Smooth muscle cell (in vitro differentiated cells): Measurements from ENCODE around the gene TCAIM. TPM values are rescaled to one million over a fixed set of nuclear protein-coding genes. Genes with fewer than 3 reads are reported as not detected.
A peak's percentile ranks its signal among the peaks of the same experiment; 100 is the strongest.

Experiments used
- DNase-seq: peaks from one replicate; lab custom pipeline; 2025; ENCODE audit not compliant: unreplicated experiment; lab: John Stamatoyannopoulos, UW
- H2AFZ ChIP-seq: fragments of 200-600 bp; sonication (generic); 2 replicates; pipeline ENCODE4 v1.6.0; 2016; ENCODE audit warnings: antibody characterized with exemption, low read depth, mild to moderate bottlenecking
- H3F3A ChIP-seq: fragments of 200-600 bp; sonication (generic); 2 replicates; pipeline ENCODE4 v1.6.0; 2017; ENCODE audit warnings: antibody characterized with exemption, low read depth
- H3K27ac ChIP-seq: fragments of 200-600 bp; sonication (generic); 2 replicates; pipeline ENCODE4 v1.5.1; 2016; ENCODE audit warnings: low read depth, mild to moderate bottlenecking
- H3K27me3 ChIP-seq: fragments of 200-600 bp; sonication (generic); 2 replicates; pipeline ENCODE4 v1.6.1; 2016; ENCODE audit warnings: low read depth, mild to moderate bottlenecking
- H3K36me3 ChIP-seq: fragments of 200-600 bp; sonication (generic); 2 replicates; pipeline ENCODE4 v1.5.1; 2016; ENCODE audit warnings: low read depth
- H3K4me1 ChIP-seq: fragments of 200-600 bp; sonication (generic); 2 replicates; pipeline ENCODE4 v1.5.1; 2016; ENCODE audit warnings: low read depth
- H3K4me2 ChIP-seq: fragments of 200-600 bp; sonication (generic); 2 replicates; pipeline ENCODE4 v1.6.0; 2016; ENCODE audit warnings: mild to moderate bottlenecking
- H3K4me3 ChIP-seq: fragments of 200-600 bp; sonication (generic); 2 replicates; pipeline ENCODE4 v1.5.1; 2016; ENCODE audit warnings: mild to moderate bottlenecking
- H3K79me2 ChIP-seq: fragments of 200-600 bp; sonication (generic); 2 replicates; pipeline ENCODE4 v1.6.0; 2016; ENCODE audit warnings: low read depth, mild to moderate bottlenecking
- H3K9ac ChIP-seq: fragments of 200-600 bp; sonication (generic); 2 replicates; pipeline ENCODE4 v1.6.0; 2016; ENCODE audit warnings: low read depth
- H3K9me3 ChIP-seq: fragments of 200-600 bp; sonication (generic); replicated peaks from 2 replicates; pipeline ENCODE4 v1.5.1; 2016; ENCODE audit warnings: low read depth
- H4K20me1 ChIP-seq: fragments of 200-600 bp; sonication (generic); 2 replicates; pipeline ENCODE4 v1.6.0; 2016; ENCODE audit warnings: low read depth
- WGBS: methylation state at CpG from one replicate; pipeline ENCODE4 v1.1.7; 2016; ENCODE audit warnings: low lambda C conversion rate; 5-methylcytosine and 5-hydroxymethylcytosine counted together
- polyA plus RNA-seq: library from polyadenylated mRNA; unstranded; fragments of >200 nt; fragmentation: Nextera tagmentation; extraction: Ambion mirVana; gene quantifications from 2 replicates; pipeline ENCODE4 v1.2.1, GENCODE V29; 2016
- total RNA-seq: library from RNA; depleted of rRNA; stranded (reverse); fragments of >200 nt; gene quantifications from 2 replicates; pipeline ENCODE4 v1.2.3, GENCODE V29; 2014
- TF ChIP-seq, protein P1 (sequence below): fragments of 200-600 bp; sonication (generic); IDR thresholded peaks from 2 replicates; pipeline ENCODE4 v1.5.1; 2017; ENCODE audit warnings: borderline replicate concordance, mild to moderate bottlenecking, antibody characterized with exemption; ENCODE audit not compliant: insufficient read depth, poor library complexity, severe bottlenecking

TCAIM gene
- total and polyA plus RNA-seq, 2 experiments from 2014 or later = 10.7 to 23.1 TPM

DNA sequence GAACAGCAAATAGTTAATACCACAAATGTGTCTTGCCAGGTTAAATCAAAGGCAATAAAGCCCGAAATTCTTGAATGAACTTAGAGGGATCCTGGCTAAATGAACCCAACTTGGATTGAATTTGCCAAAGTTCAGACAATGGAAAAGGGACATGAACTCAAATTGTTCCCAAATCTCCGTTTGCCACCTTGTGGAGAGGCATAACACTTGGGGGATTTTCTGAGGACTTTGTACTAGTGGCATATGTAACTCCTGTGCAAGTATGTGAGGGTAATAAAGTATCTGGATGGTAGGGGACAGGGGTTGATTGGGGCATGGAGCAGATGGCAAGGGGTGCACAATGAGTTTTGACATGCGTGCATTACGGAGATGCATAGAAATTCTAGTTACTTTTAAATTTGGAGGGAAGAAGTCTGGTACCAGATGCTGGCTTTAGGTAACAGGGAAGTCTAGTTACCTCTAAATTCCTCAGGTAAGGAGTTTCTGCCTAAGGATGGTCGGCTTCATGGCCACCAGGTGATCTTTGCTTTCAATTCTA is 1.2 kb upstream of the TCAIM start:
- peak overlapping the region; percentile 58 for H3K27ac ChIP-seq
- no peaks in the 10 kb centered on the region for H3K27me3 ChIP-seq
- no peak overlapping the region for H3K9ac ChIP-seq
- DNase-seq = no peak
- H3K79me2 ChIP-seq = peaks cover 29% of the 10 kb centered on the region
- peak overlapping the region; percentile 71 for H3K4me3 ChIP-seq
- H3K36me3 ChIP-seq = no peaks in the 10 kb centered on the region
- TF ChIP-seq, protein P1, sequence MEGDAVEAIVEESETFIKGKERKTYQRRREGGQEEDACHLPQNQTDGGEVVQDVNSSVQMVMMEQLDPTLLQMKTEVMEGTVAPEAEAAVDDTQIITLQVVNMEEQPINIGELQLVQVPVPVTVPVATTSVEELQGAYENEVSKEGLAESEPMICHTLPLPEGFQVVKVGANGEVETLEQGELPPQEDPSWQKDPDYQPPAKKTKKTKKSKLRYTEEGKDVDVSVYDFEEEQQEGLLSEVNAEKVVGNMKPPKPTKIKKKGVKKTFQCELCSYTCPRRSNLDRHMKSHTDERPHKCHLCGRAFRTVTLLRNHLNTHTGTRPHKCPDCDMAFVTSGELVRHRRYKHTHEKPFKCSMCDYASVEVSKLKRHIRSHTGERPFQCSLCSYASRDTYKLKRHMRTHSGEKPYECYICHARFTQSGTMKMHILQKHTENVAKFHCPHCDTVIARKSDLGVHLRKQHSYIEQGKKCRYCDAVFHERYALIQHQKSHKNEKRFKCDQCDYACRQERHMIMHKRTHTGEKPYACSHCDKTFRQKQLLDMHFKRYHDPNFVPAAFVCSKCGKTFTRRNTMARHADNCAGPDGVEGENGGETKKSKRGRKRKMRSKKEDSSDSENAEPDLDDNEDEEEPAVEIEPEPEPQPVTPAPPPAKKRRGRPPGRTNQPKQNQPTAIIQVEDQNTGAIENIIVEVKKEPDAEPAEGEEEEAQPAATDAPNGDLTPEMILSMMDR = no peak
- H3K4me1 ChIP-seq = peaks cover 14% of the 10 kb centered on the region
- H3K4me2 ChIP-seq = peak overlapping the region; percentile 92
- no peaks in the 10 kb centered on the region for H4K20me1 ChIP-seq
- no peaks in the 10 kb centered on the region for H3F3A ChIP-seq
- H2AFZ ChIP-seq = peak overlapping the region; percentile 90
- no peaks in the 10 kb centered on the region for H3K9me3 ChIP-seq
- WGBS = 40% methylated on average over 5 of the region's 5 CpGs

DNA sequence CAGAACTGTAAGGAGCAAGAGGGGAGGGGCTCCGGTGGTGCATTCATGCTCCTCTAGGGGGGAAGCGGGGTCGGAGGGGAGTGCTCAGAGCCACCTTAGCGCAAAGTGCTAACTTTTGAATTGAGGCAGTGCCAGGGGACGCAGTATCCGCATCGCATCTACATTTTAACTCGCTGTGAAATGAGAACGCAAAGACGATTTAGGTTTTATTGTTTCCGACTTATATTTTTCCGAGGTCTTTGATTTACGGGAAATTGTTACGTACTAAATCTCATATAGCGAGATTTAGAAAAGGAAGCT is 212 bp downstream of the TCAIM start:
- no peaks in the 10 kb centered on the region for H3K36me3 ChIP-seq
- H3F3A ChIP-seq = no peaks in the 10 kb centered on the region
- H3K27me3 ChIP-seq = no peaks in the 10 kb centered on the region
- H3K9me3 ChIP-seq = no peaks in the 10 kb centered on the region
- no peaks in the 10 kb centered on the region for H4K20me1 ChIP-seq
- peak overlapping the region; percentile 78 for H3K9ac ChIP-seq
- WGBS = 2% methylated on average over 15 of the region's 15 CpGs
- peak overlapping the region; percentile 71 for H3K4me3 ChIP-seq
- H3K79me2 ChIP-seq = peaks cover 31% of the 10 kb centered on the region
- H3K4me1 ChIP-seq = peaks cover 14% of the 10 kb centered on the region
- peak overlapping the region; percentile 58 for H3K27ac ChIP-seq
- DNase-seq = no peak
- peak overlapping the region; percentile 90 for H2AFZ ChIP-seq
- peak overlapping the region; percentile 92 for H3K4me2 ChIP-seq
- TF ChIP-seq, protein P1 = no peak

DNA sequence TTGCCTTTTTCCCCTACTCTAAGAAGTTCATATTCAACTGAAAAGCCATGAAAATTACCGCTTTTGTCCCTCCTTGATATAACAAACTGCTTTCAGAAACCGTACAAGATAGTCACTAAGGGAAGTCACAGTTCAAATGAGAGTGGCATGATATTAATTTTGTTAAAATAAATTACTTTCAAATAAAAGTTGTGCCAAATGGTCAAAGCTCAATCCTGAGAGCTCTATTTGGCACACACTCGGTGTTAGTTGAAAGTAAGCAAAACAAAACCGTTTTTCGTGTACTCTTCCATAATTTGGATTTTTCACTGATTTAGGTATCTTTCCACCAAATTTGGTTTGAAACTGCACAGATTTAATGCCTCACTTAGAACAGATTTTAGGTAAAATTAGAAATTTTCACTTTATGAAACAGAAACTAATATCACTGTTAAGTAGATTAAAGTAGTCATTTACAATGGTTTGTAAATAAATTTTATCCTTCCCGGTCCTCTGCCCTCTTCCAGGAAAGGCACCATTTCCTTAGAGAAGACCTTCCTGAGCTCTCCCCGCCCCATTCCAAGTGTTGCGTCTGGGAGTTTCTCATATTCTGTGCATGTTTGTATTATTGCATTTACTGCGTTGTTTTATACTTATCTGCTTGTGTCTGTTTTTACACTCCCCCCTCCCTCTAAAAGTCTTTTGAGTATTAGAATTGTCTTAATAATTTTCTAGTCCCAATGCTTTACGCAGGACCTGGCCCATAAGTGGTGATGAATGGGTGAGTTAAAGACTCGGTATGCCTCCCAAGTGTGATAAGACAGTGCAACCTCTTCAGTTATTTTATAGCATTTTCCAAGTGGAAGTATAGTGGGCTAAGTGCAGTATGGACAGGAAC is 853 bp downstream of the TCAIM start:
- H3K4me1 ChIP-seq = peaks cover 14% of the 10 kb centered on the region
- DNase-seq = no peak
- no peaks in the 10 kb centered on the region for H3K36me3 ChIP-seq
- H3K27ac ChIP-seq = peak overlapping the region; percentile 58
- H3K4me3 ChIP-seq = peak overlapping the region; percentile 71
- H3K9me3 ChIP-seq = no peaks in the 10 kb centered on the region
- peak overlapping the region; percentile 92 for H3K4me2 ChIP-seq
- WGBS = 38% methylated on average over 11 of the region's 11 CpGs
- TF ChIP-seq, protein P1 = no peak
- peak overlapping the region; percentile 78 for H3K9ac ChIP-seq
- H3F3A ChIP-seq = no peaks in the 10 kb centered on the region
- peak overlapping the region; percentile 90 for H2AFZ ChIP-seq
- H4K20me1 ChIP-seq = no peaks in the 10 kb centered on the region
- H3K27me3 ChIP-seq = no peaks in the 10 kb centered on the region
- H3K79me2 ChIP-seq = peaks cover 37% of the 10 kb centered on the region

DNA sequence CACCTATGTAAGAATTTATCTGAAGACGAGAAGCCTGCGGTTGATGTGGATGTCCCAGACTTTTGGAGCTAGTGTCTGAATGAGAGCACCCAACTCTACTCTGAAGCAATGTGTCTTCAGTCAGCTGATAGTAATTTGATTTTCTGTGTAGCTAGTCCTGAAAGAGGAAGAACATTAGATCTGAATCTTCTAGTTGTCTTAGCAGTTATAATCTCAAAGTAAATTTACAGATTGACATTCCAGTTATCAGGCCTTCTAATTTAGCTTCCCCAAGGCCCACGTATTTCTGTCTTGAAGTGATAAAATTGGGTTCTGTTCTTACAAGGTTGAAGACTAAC is 1.5 kb downstream of the TCAIM start:
- no peaks in the 10 kb centered on the region for H3K9me3 ChIP-seq
- DNase-seq = no peak
- H3K4me1 ChIP-seq = peaks cover 14% of the 10 kb centered on the region
- peak overlapping the region; percentile 71 for H3K4me3 ChIP-seq
- no peak overlapping the region for H3K9ac ChIP-seq
- no peaks in the 10 kb centered on the region for H4K20me1 ChIP-seq
- H3K79me2 ChIP-seq = peaks cover 37% of the 10 kb centered on the region
- peak overlapping the region; percentile 92 for H3K4me2 ChIP-seq
- H3K36me3 ChIP-seq = no peaks in the 10 kb centered on the region
- no peak overlapping the region for H3K27ac ChIP-seq
- TF ChIP-seq, protein P1 = no peak
- H3F3A ChIP-seq = no peaks in the 10 kb centered on the region
- H3K27me3 ChIP-seq = no peaks in the 10 kb centered on the region
- H2AFZ ChIP-seq = peak overlapping the region; percentile 90
- 89% methylated on average over 3 of the region's 3 CpGs for WGBS
